HG03439 (cell line): ENCODE data around the gene SYT15.
"Not testable (repeated sequence)": the region's sequence is repeated elsewhere in the genome, so short reads cannot be mapped to it uniquely, and the experiment has no call there.

Experiments used
- ATAC-seq: cut with Tn5 transposase; IDR thresholded peaks from one replicate; pipeline ENCODE4 v1.9.1; 2021; ENCODE audit warnings: mild to moderate bottlenecking, moderate library complexity; ENCODE audit not compliant: unreplicated experiment

SYT15 gene

GRCh38 chr10:46588221-46588620 is 9.3 kb downstream of the SYT15 start:
- not testable (repeated sequence) for ATAC-seq

DNA sequence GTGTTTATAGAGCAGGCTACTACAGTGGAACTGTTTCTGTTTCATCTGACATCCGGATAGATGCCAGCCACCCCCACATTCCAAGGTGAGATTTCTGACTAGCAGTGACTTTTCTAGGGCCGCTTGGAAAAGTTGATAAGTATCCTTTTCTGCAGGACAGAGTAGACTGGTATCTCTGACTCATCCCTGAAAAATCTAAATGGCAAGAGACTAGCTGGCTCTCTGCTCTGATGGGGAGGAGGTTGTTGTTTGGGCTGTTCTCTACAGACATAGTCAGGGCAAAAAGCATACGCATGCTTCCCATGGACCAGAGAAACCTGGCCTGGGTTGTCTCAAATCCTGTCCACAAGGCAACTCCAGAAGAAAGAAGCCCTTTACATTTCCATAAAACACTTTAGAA is 10.7 kb downstream of the SYT15 start:
- not testable (repeated sequence) for ATAC-seq

DNA sequence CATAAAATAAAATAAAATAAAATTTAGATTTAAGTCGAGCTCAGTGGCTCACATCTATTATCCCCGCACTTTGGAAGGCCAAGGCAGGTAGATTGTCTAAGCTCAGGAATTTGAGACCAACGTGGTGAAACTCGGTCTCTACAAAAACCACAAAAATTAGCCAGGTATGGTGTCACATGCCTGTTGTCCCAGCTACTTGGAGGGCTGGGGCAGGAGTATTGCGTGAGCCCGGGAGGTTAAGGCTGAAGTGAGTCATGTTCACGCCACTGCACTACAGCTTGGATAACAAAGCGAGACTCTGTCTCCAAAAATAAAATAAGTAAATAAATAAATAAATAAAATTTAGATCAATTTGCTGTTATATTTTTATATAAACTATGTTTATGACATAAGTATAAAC is 12.1 kb downstream of the SYT15 start:
- not testable (repeated sequence) for ATAC-seq

DNA sequence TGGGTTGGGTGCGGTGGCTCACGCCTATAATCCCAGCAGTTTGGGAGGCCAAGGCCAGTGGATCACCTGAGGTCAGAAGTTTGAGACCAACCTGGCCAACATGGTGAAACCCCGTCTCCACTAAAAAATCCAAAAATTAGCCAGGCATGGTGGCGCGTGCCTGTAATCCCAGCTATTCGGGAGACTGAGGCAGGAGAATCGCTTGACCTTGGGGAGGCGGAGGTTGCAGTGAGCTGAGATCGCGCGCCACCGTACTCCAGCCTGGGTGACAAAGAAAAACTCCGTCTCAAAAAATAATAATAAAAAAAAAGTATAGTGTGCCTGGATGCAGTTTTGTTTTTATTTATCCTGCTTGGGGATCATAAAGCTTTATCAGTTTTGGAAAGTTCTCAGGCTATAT is 14.4 kb downstream of the SYT15 start:
- not testable (repeated sequence) for ATAC-seq

- ATAC-seq = not testable (repeated sequence)
These were observed 15.6 kb downstream of the SYT15 start for GRCh38 chr10:46594453-46595063.

DNA sequence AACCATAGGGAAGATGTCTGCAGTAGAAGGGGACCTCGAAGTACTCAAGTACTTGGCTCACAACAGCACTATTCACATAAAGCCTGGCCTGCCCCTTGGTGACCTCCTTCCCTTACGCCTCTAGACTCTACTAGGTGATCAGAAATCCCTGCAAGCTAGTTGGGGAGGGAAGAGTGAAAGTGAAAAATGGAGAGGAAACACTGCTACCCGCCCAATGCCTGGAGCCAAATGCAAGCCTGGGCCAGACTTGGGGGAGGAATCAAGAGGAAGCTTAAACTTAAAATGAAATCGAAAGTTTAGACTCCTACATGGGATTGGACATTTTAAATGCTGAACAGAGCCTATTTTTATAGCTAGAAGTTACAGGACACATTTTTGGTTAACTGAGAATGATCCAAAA is 17.6 kb downstream of the SYT15 start:
- ATAC-seq = not testable (repeated sequence)

DNA sequence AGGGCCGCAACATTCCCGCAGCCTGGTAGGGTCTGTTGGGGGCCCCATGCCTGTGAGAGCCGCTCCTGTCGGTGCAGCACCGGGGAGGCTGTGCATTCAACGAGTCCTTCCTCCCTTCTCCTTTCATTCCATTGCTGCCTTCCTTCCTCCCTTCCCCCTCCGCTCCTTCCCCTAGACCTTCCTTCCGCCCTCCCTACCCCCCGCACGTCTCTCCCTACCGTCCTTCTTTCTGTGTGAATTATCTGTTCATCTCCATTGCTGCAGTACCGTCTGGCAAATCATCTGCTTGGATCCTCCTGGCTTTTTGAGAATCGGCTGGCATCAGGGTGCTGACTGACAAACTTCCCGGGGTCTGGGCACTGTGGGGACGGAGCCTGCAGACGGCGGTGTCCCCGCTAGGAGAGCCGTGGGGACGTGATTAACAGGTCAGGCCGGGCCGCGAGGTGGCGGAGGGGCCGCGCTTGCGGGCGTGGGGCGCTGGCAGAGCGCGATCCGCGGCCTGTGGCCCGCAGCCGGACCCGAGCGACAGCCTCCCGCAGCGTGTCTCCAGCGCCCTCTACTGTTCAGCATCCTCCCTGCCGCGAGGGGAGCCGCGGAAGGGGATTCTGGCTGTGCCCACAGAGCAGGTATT is 18.8 kb downstream of the SYT15 start:
- ATAC-seq = peak; percentile 94

- ATAC-seq = not testable (repeated sequence)
These were observed 21.6 kb downstream of the SYT15 start for GRCh38 chr10:46600516-46600915.

DNA sequence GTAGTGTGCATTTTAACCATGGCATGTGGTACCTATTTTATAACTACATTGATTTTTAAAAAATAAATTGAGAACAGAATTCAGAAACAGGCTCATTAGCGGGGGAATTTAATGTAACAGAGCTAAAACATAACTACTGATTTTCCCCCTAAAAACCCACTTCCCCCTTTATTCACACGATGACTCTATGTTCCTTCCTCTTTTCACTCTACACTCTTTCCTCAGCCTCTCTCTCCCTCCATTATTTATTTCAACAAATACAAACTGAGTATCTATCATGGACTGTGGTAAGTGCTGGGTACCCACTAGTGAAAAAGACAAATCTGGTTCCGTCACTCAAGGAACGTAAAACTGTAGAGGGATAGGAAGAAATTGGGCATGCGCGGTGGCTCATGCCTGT is 36.6 kb downstream of the SYT15 start:
- ATAC-seq = not testable (repeated sequence)

GRCh38 chr10:46616227-46616626 is 37.3 kb downstream of the SYT15 start:
- ATAC-seq = not testable (repeated sequence)

GRCh38 chr10:46617134-46617533 is 38.2 kb downstream of the SYT15 start:
- not testable (repeated sequence) for ATAC-seq

DNA sequence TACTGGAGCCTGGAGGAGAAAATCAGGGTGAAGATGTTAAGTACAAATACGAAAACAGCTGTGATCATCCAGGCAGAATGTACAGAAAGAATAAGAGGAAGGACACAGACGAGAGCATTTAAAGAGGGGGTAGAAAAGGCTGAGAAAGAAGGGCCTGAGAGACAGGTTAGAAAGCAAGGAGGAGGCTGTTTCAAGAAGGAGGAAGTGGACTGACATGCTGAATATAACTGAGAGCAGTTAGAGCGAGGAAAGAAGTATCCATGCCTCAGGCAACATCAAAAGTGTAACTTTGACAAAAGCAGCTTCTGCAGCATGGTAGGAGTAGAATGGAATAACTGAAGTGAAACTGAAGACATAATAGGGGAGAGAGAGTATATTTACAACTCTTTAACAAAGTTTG is 39.0 kb downstream of the SYT15 start:
- ATAC-seq = not testable (repeated sequence)

DNA sequence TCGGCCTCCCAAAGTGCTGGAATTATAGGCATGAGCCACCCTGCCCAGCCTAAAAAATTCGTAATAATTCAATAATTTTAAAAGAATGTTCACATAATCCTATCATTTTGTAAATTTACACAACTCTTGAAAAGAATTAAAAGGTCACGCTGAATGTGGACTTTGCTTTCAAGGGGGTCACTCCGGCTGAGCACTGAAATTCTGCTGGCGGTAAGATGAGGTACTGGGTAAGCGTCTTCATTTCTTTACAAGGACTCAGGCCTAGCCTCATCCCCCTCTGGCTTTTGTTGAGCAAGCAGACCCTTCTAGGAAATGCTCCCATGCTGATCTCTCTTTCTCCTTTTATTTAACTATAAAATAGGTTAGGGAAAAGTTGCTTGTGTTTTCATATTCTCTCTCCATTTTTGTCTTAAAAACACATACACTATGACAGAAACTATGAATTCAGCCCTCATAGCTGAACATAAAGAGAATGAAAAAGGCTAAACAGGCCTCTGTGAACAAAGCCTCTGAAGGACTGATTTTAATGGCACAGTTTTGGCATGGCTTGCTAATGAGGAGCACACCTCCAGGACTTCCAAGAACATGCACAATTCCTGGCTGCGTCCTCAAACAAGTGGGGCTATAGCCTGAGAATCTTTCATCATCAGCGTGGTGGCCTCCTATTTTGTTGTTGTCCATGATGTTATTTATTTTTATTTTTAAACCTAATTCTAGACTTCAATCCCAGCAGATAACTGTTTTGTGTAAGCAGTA is 45.1 kb downstream of the SYT15 start:
- ATAC-seq = not testable (repeated sequence)

- not testable (repeated sequence) for ATAC-seq
These were observed 50.9 kb downstream of the SYT15 start for GRCh38 chr10:46629805-46630204.

DNA sequence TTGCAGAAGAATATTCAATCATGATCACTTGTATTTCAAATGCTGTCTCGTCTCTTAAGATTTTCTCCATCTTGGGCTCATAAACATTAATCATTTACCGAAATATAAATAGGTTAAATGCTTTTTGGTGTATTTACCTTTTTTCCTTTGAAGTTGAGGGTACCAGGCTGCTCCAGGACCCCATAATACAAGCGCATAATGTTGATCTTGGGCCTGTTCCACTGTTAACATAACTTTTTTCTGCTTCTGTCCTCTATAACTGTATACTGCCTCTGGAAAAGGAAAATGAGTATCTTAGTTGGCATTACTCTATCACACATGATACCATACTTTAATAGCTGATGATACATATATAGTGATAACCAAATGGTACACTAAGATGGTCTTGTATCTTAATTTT is 51.9 kb downstream of the SYT15 start:
- not testable (repeated sequence) for ATAC-seq

DNA sequence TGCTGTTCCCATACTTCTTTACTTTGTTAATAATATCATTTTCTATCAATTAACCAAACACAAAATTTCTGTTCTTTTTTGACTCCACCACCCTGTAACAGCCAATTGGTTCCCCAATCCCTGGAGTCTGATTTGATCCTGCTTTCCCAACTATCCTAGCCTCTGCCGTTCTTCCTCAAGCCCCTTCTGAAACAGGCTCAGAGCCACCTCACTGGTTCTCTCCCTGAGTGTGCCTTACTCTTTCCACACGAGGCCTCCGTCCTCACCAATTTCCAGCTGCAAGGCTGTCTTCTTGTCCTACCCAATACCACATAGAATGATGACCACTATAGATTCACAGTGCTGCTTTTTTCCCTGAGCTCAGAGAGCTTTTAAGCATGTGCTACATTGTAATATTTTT is 52.8 kb downstream of the SYT15 start:
- ATAC-seq = not testable (repeated sequence)

- ATAC-seq = not testable (repeated sequence)
These were observed 55.8 kb downstream of the SYT15 start for GRCh38 chr10:46634698-46635097.

GRCh38 chr10:46635364-46635959 is 56.5 kb downstream of the SYT15 start:
- peak; percentile 75 for ATAC-seq

- not testable (repeated sequence) for ATAC-seq
These were observed 61.1 kb downstream of the SYT15 start for GRCh38 chr10:46640005-46640404.
